SH-SY5Y (cell line): ENCODE results near the gene MYO7B.

Experiments
- GATA2 ChIP-seq: IDR thresholded peaks from 2 replicates; pipeline ENCODE4 v1.6.1; 2011; ENCODE audit warnings: mild to moderate bottlenecking, low read depth, low read length
- GATA3 ChIP-seq: IDR thresholded peaks from 2 replicates; pipeline ENCODE4 v1.6.1; 2011; ENCODE audit warnings: low read depth, mild to moderate bottlenecking, low read length, moderate library complexity

DNA sequence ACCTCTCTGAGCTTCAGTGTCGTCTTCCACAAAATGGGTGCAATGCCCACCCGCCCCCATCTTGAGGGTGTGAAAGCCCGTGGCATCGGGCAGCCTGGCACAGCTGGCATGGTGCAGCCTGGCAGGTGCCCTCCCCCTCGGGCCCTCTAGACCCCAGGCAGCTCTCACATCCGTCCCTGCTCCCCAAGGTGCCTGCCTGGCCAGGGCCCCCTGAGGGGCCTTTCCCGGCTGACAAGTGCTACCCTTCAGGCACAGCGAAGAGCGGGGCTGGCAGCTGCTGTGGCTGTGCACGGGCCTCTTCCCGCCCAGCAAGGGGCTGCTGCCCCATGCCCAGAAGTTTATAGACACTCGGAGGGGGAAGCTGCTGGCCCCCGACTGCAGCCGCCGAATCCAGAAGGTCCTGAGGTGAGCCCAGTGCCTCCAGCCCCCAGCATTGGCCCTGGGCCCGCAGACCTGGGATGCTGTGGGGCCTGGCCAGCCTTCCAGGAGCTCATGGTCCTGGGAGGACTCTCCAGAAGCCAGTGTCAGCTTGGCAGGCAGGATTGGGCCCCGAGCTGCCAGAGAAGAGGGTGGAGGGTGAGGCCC, 96.6 kb downstream of the MYO7B start:
- TF ChIP-seq GATA3 (no peak), GATA2 (no peak)
